Mesenchymal stem cell (in vitro differentiated cells and primary cell): ENCODE results near the gene CMYA5.
"Not testable (repeated sequence)": the region's sequence is repeated elsewhere in the genome, so short reads cannot be mapped to it uniquely, and the experiment has no call there.

Source experiments
- DNase-seq: peaks from one replicate; pipeline ENCODE4 v3.0.0-alpha.2; 2013
- H2AFZ ChIP-seq: one replicate; pipeline ENCODE4 v1.6.1; 2013; ENCODE audit warnings: low read depth, mild to moderate bottlenecking, control low read depth, inconsistent platforms, low read length, moderate library complexity
- H2AK5ac ChIP-seq: 2 replicates; pipeline ENCODE4 v1.6.1; 2013; ENCODE audit warnings: low read length, moderate library complexity, mild to moderate bottlenecking, inconsistent platforms; ENCODE audit not compliant: severe bottlenecking
- H2BK120ac ChIP-seq: one replicate; pipeline ENCODE4 v1.6.1; 2013; ENCODE audit warnings: low read depth, mild to moderate bottlenecking, inconsistent platforms, low read length, moderate library complexity
- H2BK12ac ChIP-seq, 2 experiments: one replicate each; pipeline ENCODE4 v1.6.1; 2013; ENCODE audit warnings: inconsistent platforms in 2 of 2, low read length in 2 of 2, mild to moderate bottlenecking in 2 of 2, moderate library complexity in 2 of 2, control low read depth in 1 of 2
- H2BK15ac ChIP-seq: one replicate; pipeline ENCODE4 v1.6.1; 2013; ENCODE audit warnings: mild to moderate bottlenecking, low read depth, inconsistent platforms; ENCODE audit not compliant: poor library complexity, severe bottlenecking
- H2BK5ac ChIP-seq: 2 replicates; pipeline ENCODE4 v1.6.1; 2013; ENCODE audit warnings: low read depth, mild to moderate bottlenecking, low read length, control low read depth, inconsistent platforms; ENCODE audit not compliant: poor library complexity, severe bottlenecking
- H3K14ac ChIP-seq, 2 experiments: one replicate each; pipeline ENCODE4 v1.6.1; 2013; ENCODE audit warnings: inconsistent platforms in 2 of 2, low read length in 2 of 2, control low read depth in 1 of 2, mild to moderate bottlenecking in 1 of 2, moderate library complexity in 1 of 2
- H3K18ac ChIP-seq, 2 experiments: one replicate each; pipeline ENCODE4 v1.6.1; 2013; ENCODE audit warnings: inconsistent platforms in 2 of 2, low read length in 2 of 2, control low read depth in 1 of 2, low read depth in 1 of 2, mild to moderate bottlenecking in 1 of 2
- H3K23ac ChIP-seq, 2 experiments: one replicate each; pipeline ENCODE4 v1.6.1; 2013; ENCODE audit warnings: inconsistent platforms in 2 of 2, low read length in 2 of 2, mild to moderate bottlenecking in 2 of 2, moderate library complexity in 2 of 2, control low read depth in 1 of 2
- H3K27ac ChIP-seq: 2 replicates; pipeline ENCODE4 v1.5.1; 2013; ENCODE audit warnings: mild to moderate bottlenecking, moderate library complexity, low read length, control low read depth, inconsistent platforms; ENCODE audit not compliant: poor library complexity, severe bottlenecking
- H3K27me3 ChIP-seq, 2 experiments: 2 replicates each; pipeline versions ENCODE4 v1.6.1 to v1.7.0; 2013; ENCODE audit warnings: low read length in 2 of 2, mild to moderate bottlenecking in 2 of 2, moderate library complexity in 2 of 2, control low read depth in 1 of 2, inconsistent platforms in 1 of 2; ENCODE audit not compliant: control insufficient read depth in 1 of 2, insufficient read depth in 1 of 2
- H3K36me3 ChIP-seq, 2 experiments: 2 replicates each; pipeline versions ENCODE4 v1.6.1 to v1.7.0; 2013; ENCODE audit warnings: low read length in 2 of 2, control low read depth in 1 of 2, inconsistent platforms in 1 of 2, low read depth in 1 of 2, mild to moderate bottlenecking in 1 of 2; ENCODE audit not compliant: insufficient read depth in 2 of 2, control insufficient read depth in 1 of 2
- H3K4ac ChIP-seq, 2 experiments: one replicate each; pipeline ENCODE4 v1.6.1; 2013; ENCODE audit warnings: inconsistent platforms in 2 of 2, low read length in 2 of 2, mild to moderate bottlenecking in 2 of 2, moderate library complexity in 2 of 2, control low read depth in 1 of 2, low read depth in 1 of 2
- H3K4me1 ChIP-seq: 2 replicates; pipeline ENCODE4 v1.6.1; 2013; ENCODE audit warnings: low read depth, low read length, control low read depth; ENCODE audit not compliant: control insufficient read depth, insufficient read depth
- H3K4me2 ChIP-seq: 2 replicates; pipeline ENCODE4 v1.6.1; 2013; ENCODE audit warnings: low read length, mild to moderate bottlenecking, inconsistent platforms; ENCODE audit not compliant: poor library complexity, severe bottlenecking
- H3K4me3 ChIP-seq, 2 experiments: 2 replicates each; pipeline versions ENCODE4 v1.5.1 to v1.7.0; 2013; ENCODE audit warnings: low read length in 2 of 2, mild to moderate bottlenecking in 2 of 2, control low read depth in 1 of 2, low read depth in 1 of 2; ENCODE audit not compliant: insufficient read depth in 1 of 2
- H3K79me1 ChIP-seq: replicated peaks from 2 replicates; pipeline ENCODE4 v1.6.1; 2013; ENCODE audit warnings: mild to moderate bottlenecking, control low read depth, low read length, inconsistent platforms; ENCODE audit not compliant: poor library complexity, severe bottlenecking
- H3K9ac ChIP-seq: 2 replicates; pipeline ENCODE4 v1.7.0; 2013; ENCODE audit warnings: mild to moderate bottlenecking, low read length, moderate library complexity
- H3K9me3 ChIP-seq: 2 replicates; pipeline ENCODE4 v1.7.0; 2013; ENCODE audit warnings: mild to moderate bottlenecking, low read length; ENCODE audit not compliant: control insufficient read depth
- H4K8ac ChIP-seq: one replicate; pipeline ENCODE4 v1.6.1; 2013; ENCODE audit warnings: inconsistent platforms, mild to moderate bottlenecking, low read length, moderate library complexity
- H4K91ac ChIP-seq: one replicate; pipeline ENCODE4 v1.6.1; 2013; ENCODE audit warnings: mild to moderate bottlenecking, low read length, inconsistent platforms
- WGBS: methylation state at CpG from one replicate; pipeline ENCODE4 v1.1.7; 2013; ENCODE audit warnings: mixed read lengths; 5-methylcytosine and 5-hydroxymethylcytosine counted together

The CMYA5 gene

GRCh38 chr5:79759848-79760247 lies 70.2 kb downstream of the CMYA5 start:
- no peak overlapping the region for H2BK15ac ChIP-seq
- no peaks in the 10 kb centered on the region for H3K79me1 ChIP-seq
- H3K4me1 ChIP-seq = peaks cover 2% of the 10 kb centered on the region
- no peak overlapping the region for H2BK12ac ChIP-seq
- H3K18ac ChIP-seq = no peak overlapping the region
- H4K8ac ChIP-seq = no peak overlapping the region
- no peak overlapping the region for H3K4me2 ChIP-seq
- no peak overlapping the region for H3K9ac ChIP-seq
- no peak overlapping the region for H3K27ac ChIP-seq
- DNase-seq = no peak
- H2BK120ac ChIP-seq = no peak overlapping the region
- peaks cover 0 to 5% of the 10 kb centered on the region in 2 experiments for H3K36me3 ChIP-seq
- no peaks in the 10 kb centered on the region for H3K27me3 ChIP-seq
- WGBS = no CpG with 5 or more reads among the region's 1 CpG
- H3K14ac ChIP-seq = no peak overlapping the region
- no peaks in the 10 kb centered on the region for H3K9me3 ChIP-seq
- H4K91ac ChIP-seq = no peak overlapping the region
- H3K23ac ChIP-seq = no peak overlapping the region
- no peak overlapping the region for H2AK5ac ChIP-seq
- no peak overlapping the region for H3K4me3 ChIP-seq
- no peak overlapping the region for H3K4ac ChIP-seq
- H2AFZ ChIP-seq = no peak overlapping the region
- no peak overlapping the region for H2BK5ac ChIP-seq

- H2BK15ac ChIP-seq = no peak overlapping the region
- no peaks in the 10 kb centered on the region for H3K4me1 ChIP-seq
- H3K4ac ChIP-seq = no peak overlapping the region
- no peak overlapping the region for H3K27ac ChIP-seq
- DNase-seq = no peak
- H2BK120ac ChIP-seq = no peak overlapping the region
- no peak overlapping the region for H3K18ac ChIP-seq
- H3K79me1 ChIP-seq = no peaks in the 10 kb centered on the region
- H2AK5ac ChIP-seq = no peak overlapping the region
- no peak overlapping the region for H3K4me3 ChIP-seq
- H2AFZ ChIP-seq = no peak overlapping the region
- no peak overlapping the region for H2BK12ac ChIP-seq
- H3K14ac ChIP-seq = no peak overlapping the region
- H3K27me3 ChIP-seq = no peaks in the 10 kb centered on the region
- H3K36me3 ChIP-seq = peaks cover 0 to 5% of the 10 kb centered on the region in 2 experiments
- WGBS = 92% methylated on average over 10 of the region's 10 CpGs
- H3K23ac ChIP-seq = no peak overlapping the region
- no peak overlapping the region for H2BK5ac ChIP-seq
- no peaks in the 10 kb centered on the region for H3K9me3 ChIP-seq
- no peak overlapping the region for H3K9ac ChIP-seq
- no peak overlapping the region for H4K91ac ChIP-seq
- no peak overlapping the region for H4K8ac ChIP-seq
- H3K4me2 ChIP-seq = no peak overlapping the region
These were observed 73.3 kb downstream of the CMYA5 start for GRCh38 chr5:79762929-79763328.

- H2AFZ ChIP-seq, H3K4me3 ChIP-seq, H3K36me3 ChIP-seq, H3K4me1 ChIP-seq, H3K23ac ChIP-seq, H2BK120ac ChIP-seq, H4K8ac ChIP-seq, DNase-seq, H3K9ac ChIP-seq, H3K27ac ChIP-seq, H3K9me3 ChIP-seq, H2BK12ac ChIP-seq, H3K14ac ChIP-seq, H4K91ac ChIP-seq, H3K4ac ChIP-seq, H3K18ac ChIP-seq, H2AK5ac ChIP-seq, H3K79me1 ChIP-seq, H3K27me3 ChIP-seq, H2BK15ac ChIP-seq, H3K4me2 ChIP-seq, H2BK5ac ChIP-seq: not testable (repeated sequence)
- WGBS = 100% methylated on average over 1 of the region's 3 CpGs
These were observed 74.5 kb downstream of the CMYA5 start for GRCh38 chr5:79764147-79764546.

- Histone ChIP-seq H2BK5ac (peak overlapping the region; percentile 90), H3K79me1 (no peaks in the 10 kb centered on the region), H2BK120ac (no peak overlapping the region), H4K91ac (no peak overlapping the region), H2BK12ac (no peak overlapping the region), H2AK5ac (no peak overlapping the region), H2AFZ (no peak overlapping the region), H3K27me3 (no peaks in the 10 kb centered on the region), H2BK15ac (no peak overlapping the region), H3K36me3 (peaks cover 0 to 4% of the 10 kb centered on the region in 2 experiments), H3K4ac (no peak overlapping the region), H3K4me2 (no peak overlapping the region), H3K4me1 (peaks cover 4% of the 10 kb centered on the region), H3K23ac (no peak overlapping the region), H3K9ac (no peak overlapping the region), H3K18ac (no peak overlapping the region), H3K27ac (peak overlapping the region; percentile 82), H3K14ac (no peak overlapping the region), H4K8ac (no peak overlapping the region), H3K9me3 (no peaks in the 10 kb centered on the region), H3K4me3 (no peak overlapping the region)
- peak; percentile 72 for DNase-seq
- WGBS = 13% methylated on average over 2 of the region's 2 CpGs
These were observed 81.8 kb downstream of the CMYA5 start for GRCh38 chr5:79771387-79771786.
